ENCODE results near the gene ATG7.
"Not testable (repeated sequence)": the region's sequence is repeated elsewhere in the genome, so short reads cannot be mapped to it uniquely, and the experiment has no call there.

ATG7 gene

DNA sequence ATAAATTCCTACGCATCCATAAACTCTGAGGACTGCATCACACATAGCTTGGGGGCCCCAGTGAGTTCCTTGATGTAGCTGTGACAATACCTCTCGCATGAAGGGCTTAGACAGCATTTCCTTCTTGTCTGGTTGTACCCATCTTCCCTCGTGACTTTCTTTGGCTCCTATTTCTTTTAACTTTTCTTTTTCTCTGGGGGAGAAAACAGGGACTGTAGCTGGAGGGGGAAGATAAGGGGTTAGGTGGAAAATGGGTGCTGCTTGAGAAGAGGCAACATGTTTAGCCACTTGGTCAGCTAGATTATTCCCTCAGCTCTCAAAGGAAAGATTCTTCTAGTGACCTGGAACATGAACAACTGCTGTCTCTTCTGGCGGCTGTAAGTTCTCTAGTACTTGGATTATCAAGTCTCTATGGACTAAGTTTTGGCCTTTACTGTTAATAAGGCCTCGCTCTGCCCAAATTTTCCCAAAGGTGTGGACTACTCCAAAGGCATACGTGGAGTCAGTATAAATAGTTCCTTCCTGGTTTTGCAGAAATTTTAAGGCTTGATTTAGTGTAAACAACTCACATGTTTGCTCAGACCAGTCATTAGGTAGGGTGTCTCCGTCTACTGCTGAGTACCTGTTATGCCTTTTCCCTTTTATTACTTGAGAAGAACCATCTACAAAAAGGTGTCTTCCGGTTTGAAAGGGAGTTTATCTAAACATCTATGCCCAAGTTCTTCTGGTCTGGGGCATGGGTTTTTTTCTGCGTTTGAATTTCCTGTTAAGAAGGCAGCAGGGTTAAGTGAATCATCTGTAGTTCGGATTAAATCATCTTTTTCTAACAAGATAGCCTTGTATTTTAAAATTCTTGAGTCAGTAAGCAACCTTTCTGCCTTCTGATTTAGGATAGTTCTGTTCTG lies 21.0 kb upstream of the ATG7 start:
- DNase-seq (ENCODE audit: low read depth in 1 of 2, low spot score in 1 of 2), result no peak

DNA sequence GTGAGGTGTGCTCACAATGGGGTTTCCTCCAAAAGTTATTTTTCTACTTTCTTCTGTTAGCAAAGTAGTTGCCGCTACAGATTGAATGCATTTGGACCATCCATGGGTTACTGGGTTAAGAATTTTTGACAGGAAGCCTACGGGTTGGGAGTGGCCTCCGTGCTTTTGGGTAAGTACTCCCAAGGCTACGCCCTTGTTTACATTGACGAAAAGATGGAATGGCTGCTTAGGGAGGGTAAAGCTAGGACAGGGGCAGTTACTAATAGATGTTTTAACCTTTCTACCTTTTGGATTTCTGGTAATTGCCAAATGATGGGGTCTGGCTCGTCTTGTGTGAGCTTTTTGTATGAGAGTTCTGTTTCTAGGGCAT lies 20.4 kb upstream of the ATG7 start:
- DNase-seq (ENCODE audit: low read depth in 1 of 2, low spot score in 1 of 2), result no peak

DNA sequence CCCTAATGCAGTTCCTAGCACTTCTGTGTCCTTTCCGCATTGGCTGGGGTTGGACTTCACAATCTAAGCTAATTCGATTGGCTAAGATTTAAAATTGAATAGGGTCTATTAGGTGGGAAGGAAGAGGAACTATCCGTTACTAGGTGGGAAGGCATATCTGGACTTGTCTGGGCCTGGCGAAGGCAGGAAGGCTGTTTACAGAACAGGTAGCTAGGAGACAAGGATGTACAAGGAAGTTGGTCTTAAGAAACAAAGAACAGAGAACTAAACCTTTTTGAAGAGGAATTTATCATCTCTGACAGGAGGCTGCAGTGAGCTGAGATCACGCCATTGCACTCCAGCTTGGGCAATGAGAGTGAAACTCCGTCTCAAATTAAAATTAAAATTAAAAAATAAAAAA lies 17.3 kb upstream of the ATG7 start:
- no peak for DNase-seq (ENCODE audit: low read depth in 1 of 2, low spot score in 1 of 2)

DNA sequence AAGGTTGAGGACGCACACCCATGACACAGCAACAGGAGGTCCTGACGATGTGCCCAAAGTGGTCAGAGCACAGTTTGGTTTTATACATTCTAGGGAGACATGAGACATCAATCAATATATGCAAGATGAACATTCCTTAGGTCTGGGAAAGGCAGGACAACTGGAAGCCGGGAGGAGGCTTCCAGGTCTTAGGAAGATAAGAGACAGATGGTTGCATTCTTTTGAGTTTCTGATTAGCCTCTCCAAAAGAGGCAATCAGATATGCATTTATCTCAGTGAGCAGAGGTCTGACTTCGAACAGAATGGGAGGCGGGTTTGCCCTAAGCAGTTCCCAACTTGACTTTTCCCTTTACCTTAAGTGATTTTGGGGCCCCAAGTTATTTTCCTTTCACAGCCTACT lies 16.7 kb upstream of the ATG7 start:
- DNase-seq (ENCODE audit: low read depth in 1 of 2, low spot score in 1 of 2), result not testable (repeated sequence)

DNA sequence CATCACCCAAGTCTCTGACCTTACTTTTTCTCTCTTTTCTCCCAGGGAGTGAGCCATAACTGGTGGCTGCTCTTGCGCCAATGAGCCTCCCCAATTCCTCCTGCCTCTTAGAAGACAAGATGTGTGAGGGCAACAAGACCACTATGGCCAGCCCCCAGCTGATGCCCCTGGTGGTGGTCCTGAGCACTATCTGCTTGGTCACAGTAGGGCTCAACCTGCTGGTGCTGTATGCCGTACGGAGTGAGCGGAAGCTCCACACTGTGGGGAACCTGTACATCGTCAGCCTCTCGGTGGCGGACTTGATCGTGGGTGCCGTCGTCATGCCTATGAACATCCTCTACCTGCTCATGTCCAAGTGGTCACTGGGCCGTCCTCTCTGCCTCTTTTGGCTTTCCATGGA lies 13.2 kb upstream of the ATG7 start:
- DNase-seq (ENCODE audit: low read depth in 1 of 2, low spot score in 1 of 2), result no peak

DNA sequence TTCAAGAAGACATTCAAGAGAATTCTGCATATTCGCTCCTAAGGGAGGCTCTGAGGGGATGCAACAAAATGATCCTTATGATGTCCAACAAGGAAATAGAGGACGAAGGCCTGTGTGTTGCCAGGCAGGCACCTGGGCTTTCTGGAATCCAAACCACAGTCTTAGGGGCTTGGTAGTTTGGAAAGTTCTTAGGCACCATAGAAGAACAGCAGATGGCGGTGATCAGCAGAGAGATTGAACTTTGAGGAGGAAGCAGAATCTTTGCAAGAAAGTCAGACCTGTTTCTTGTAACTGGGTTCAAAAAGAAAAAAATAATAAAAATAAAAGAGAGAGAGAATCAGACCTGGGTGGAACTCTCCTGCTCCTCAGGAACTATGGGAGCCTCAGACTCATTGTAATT lies 11.7 kb upstream of the ATG7 start:
- no peak for DNase-seq (ENCODE audit: low read depth in 1 of 2, low spot score in 1 of 2)

DNA sequence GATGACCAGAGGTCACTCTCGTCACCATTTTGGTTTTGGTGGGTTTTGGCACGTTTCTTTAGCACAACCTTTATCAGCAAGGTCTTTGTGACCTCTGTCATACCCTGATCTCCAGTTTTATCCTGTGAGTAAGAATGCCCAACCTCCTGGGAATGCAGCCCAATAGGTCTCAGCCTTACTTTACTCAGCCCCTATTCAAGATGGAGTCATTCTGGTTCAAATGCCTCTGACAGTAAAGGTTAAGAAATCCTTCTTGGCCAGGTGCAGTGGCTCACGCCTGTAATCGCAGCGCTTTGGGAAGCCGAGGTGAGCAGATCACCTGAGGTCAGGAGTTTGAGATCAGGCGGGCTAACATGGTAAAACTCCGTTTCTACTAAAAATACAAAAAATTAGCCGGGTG lies 3.2 kb upstream of the ATG7 start:
- no peak for DNase-seq (ENCODE audit: low read depth in 1 of 2, low spot score in 1 of 2)

DNA sequence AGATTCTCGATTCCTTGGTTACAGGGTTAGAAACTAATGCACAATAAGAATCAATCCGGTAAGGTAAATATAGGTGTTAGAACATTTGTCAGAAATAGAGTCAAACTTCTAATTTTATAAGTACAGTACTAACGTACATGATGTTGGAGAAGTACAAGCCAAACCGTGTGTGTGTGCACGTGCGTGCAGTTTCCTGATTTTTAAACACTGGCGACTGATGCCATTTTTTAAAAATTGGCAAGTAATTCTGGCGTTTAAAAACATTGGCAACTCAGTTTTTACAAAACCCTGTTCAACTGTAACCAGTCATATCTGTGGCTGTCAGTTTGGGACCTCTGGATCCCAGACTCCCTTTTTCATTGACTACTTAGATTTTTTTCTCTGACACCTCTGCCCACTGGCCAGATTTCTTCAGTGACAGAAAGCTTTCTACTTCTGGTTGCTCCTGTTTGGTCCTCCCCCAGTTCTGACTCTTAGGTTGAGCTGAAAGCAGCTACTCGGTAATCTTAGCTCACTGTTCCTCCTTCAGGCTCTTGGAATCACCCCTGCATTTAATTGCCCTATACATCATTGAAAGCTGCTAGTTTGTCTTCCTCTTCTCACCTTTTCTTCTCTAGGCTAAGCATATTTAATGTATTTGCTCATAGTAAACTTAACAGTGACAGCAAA lies 843 bp downstream of the ATG7 start:
- no peak for DNase-seq (ENCODE audit: low read depth in 1 of 2, low spot score in 1 of 2)

DNA sequence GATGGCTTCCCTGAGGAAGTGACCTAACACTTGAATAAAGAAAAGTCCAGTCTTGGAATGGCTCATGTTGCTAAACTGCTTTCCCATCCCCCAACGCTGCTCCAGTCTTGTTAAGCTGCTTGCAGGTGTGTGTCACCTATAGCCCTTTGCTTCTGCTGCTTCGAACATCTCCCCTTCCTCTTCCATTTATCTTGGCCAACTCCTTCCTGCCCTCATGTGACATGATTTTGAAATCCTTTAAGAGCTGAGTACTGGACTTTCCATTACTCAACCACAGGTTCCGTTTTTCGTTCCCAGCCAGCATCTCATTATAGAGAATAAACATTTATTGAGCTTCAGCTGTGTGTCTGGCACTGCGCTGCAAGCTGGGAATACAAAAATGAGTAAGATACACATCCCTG lies 1.7 kb downstream of the ATG7 start:
- no peak for DNase-seq (ENCODE audit: low read depth in 1 of 2, low spot score in 1 of 2)

DNA sequence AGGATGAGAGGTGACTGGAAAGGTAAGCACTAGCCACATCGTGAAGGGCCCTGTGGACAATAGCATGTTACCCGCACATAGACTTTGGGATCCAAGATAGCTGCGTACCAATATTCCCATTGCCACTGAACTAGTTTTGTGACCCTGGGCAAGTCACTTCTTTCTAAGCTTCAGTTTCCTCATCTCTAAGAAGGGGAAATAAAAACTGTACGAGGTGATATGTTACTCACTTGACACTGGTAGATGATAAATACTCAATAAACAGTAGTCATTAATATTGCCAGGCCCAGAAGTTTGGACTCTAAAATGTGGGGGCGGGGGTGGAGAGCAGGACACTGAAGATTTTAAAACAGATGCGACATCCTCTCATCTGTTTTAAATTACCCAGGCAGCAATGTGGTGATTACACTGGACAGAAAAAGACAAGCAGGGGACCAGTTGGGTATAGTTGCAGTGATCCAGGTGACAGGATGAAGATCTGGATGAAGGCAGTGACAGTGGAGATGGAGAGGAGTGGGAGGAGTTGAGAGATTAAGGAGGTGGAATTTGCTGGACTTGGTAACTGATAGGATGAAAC lies 2.5 kb downstream of the ATG7 start:
- no peak for DNase-seq (ENCODE audit: low read depth in 1 of 2, low spot score in 1 of 2)

DNA sequence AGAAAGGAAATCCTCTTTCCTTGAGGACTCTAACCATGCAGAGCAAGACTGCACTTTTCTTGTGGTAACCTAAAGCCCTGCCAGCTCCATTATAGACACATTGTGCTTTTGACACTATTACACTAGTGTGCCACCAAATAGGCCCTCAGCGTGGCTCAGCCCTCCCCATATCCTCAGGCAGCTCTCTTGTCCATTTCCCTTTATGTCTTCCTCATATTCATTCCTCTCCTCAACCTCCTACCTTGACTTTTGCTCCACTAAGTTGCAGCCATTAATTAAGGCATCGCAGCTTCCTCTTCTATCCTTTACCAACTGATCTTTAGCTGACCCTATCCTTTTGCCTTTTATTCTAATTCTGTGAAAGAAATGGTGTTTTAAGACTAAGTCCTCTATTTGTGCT lies 3.7 kb downstream of the ATG7 start:
- DNase-seq (ENCODE audit: low read depth in 1 of 2, low spot score in 1 of 2), result no peak

DNA sequence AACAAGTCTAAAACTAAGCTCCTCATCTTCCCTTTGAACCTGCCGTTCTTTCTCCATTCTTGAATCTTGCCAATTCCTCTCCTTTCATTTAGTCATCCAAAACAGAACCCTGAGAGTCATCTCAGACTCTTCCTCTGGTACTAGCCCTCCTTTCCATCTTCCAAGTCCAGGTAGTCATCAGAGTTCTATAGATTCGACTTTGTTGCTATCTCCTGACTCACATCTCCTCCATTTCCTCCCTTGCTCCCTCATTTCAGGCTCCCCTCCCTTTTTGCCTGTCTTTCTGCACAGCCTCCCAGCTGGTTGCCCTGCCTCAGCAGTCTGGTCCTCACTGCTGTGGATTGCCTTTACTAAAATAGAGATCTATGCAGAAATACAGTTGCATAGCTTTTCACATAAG lies 4.7 kb downstream of the ATG7 start:
- no peak for DNase-seq (ENCODE audit: low read depth in 1 of 2, low spot score in 1 of 2)

DNA sequence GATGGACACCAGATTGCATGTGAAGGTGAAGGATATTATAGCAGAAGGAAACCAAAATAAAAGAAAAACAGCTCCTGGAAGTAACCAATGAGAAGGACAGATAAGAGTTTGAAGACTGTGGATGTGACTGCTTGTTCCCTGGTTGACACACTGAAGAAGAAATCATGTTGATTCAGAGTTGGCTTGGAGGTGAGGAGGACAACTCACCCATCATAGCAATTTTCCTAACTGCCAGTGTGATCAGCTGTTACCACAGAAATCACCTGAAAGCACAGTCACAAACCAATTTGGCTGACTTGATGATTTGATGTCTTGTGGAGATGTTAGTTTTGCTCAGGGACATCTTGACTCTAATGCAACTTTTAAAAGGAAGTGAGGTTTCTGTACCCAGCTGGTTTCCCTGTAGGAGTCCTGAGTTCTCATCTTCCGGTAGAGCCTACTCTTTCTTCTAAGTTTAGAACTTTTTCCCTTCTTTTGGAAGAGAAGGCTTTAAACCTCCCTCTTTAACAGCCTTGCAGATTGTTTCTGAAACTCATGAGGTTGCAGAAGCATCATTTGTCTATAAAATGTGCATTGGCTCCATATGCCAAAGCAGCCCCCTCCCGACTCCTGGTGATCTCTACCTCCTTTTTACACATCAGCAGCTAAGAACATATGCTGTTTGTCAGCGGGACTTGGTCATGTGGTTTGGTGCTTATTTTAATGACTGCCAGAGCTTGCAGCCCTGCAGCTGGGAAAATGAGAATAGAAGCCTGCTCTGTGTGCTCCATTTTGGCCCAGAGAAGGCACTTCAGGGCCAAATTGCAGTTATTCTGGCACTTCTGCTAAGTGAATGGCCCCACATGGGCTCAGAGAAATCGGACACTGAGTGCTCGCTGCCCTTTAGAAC lies 10.3 kb downstream of the ATG7 start:
- no peak for DNase-seq (ENCODE audit: low read depth in 1 of 2, low spot score in 1 of 2)

DNA sequence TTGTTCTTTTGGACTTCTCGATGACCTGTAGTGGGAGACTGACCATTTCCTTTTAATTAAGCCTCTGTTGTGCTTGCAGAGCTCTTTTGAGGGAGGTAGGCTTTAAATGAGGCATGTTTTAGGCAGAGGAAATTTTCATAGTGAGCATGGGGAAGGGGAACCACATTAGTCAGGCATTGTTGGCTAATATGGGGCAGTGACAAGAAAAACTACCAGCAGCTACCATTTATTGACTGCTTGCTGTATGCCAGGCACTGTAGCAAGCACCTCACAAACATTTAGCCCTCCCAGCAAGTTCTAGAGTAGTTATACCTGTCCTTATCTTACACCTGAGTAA lies 10.9 kb downstream of the ATG7 start:
- no peak for DNase-seq (ENCODE audit: low read depth in 1 of 2, low spot score in 1 of 2)

DNA sequence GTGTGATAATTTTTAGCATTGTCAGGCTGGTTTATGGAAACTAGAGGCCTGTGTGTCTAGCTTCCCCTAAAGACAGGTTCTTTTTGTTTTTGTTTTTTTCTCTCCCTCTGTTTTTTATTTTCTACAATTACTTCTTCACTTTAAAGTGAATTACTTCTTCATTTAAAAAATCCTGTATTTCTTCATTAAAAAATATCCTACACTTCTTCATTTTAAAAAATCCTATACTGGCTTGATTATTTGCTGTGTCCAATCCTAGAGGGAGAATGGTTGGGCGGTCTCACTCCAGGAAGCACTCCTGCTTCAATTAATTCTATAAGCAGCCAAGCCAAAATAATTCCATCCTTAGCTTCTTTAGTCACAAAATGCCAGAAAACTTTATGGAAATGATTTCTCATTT lies 11.8 kb downstream of the ATG7 start:
- DNase-seq (ENCODE audit: low read depth in 1 of 2, low spot score in 1 of 2), result no peak

DNA sequence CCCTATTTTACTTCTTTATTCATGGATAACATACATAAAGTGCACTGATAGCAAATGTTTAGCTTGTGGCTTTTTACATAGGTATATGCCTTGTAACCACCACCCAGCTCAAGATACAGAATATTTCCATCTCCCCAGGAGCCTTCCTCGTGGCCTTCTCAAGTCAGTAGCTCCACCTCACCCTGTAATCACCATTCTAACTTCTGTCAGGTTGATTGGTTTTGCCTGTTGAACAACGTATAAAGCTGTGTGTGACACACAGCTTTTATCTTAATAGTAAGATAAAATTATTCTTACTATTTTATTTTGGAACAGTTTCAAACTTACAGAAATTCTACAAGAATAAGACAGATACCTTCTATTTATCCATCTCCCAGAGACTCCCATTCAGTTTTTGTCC lies 13.3 kb downstream of the ATG7 start:
- no peak for DNase-seq (ENCODE audit: low read depth in 1 of 2, low spot score in 1 of 2)

DNA sequence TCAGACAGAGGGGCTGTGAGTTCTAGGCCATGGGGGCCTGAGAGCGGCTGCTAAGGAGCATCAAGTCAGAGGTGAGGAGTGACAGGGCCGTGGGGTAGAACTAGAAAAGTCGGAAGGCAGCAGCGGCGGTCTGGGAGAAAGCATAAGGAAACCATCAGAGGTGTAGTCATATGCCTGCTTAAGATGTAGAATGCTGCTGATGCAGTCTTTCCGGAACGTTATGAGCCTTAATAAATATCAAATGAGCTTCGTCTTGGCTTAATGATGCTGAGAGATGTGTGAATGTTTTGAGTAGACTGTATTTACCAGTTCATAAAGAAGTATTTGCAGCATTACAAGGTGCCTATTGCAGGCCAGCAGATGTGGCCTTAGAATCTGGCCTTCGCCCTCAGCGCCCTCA lies 15.2 kb downstream of the ATG7 start:
- DNase-seq (ENCODE audit: low read depth in 1 of 2, low spot score in 1 of 2), result no peak

DNA sequence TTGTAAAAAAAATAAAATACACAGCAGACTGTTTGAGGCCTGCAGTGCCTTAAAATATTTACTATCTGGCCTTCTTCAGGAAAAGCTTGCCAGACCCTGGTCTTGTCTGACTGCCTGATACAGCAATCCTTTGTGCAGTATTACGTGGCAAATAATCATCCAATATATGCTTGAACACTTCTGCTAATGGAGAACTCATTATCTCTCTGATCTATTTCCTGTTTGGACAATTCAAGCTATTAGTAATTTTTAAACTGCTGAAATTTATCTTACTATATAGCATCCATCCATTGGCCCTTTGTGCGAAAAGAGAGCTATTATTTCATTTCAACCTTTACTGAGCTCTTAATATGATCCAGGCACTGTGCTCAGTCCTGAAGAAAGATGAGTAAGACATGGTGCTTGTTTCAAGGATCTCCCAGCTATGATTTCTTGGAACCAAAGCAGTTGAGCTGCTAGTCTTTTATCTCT lies 15.9 kb downstream of the ATG7 start:
- DNase-seq (ENCODE audit: low read depth in 1 of 2, low spot score in 1 of 2), result no peak

DNA sequence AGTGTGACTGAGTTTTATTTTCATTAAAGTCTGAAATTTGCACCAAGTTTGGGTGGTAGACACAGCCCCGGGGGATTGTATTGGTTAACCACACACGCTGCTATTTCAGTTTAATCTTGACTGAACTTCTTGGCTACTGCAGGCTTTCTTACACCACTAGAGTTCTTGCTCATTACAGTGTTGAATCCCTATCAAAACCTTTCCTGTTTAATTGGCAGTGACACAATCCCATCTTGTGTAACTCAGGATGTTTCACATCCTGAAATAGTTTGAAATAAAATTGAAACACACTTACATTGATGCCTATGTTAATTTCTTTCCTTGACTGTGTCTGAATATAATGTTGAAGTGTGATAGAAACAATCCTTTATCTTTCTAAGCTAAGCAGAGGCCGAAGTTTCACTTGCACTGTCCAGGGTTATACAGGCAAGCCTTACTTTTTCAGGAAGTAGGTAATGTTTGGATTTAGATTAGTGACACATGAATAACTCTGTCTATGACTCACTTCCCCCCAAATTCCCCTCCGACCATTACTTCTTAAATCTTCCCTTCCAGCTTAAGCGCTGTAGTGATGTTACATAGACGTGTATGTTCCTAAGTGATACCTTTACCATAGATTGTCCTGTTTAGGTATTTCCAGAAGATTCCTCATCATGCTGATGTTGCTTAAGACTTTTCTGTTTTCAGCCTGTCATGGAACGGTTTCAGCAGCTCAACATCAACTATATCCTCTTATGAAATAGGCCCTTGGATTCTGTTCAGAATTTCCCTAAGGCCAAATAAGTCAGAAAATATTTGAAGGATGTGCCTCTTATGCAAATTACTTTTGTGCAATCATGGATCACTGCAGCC lies 16.8 kb downstream of the ATG7 start:
- DNase-seq (ENCODE audit: low read depth in 1 of 2, low spot score in 1 of 2), result no peak

DNA sequence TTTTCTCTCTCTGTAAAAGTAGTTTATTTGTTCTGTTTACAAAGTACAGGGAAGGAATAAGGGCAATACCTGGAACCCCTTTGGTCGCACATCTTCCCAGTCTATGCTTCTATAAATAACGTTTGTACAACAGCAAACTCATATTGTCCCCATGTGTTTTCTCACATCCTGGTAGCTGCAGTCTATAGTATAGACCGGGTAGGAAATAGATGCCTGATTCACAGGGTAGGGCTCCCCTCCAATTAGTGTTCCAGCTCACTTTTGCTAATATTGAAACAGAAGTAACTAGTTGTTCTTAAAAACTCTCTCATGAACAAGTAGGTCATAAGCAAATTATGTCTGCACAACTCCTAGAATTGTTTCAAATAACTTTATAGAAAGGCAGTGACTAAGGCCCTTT lies 17.7 kb downstream of the ATG7 start:
- no peak for DNase-seq (ENCODE audit: low read depth in 1 of 2, low spot score in 1 of 2)
